Adrenal gland (tissue), 12 donors: Measurements from ENCODE around the gene TRAPPC8. TPM values are rescaled to one million over a fixed set of nuclear protein-coding genes. Genes with fewer than 3 reads are reported as not detected.
A peak's percentile ranks its signal among the peaks of the same experiment; 100 is the strongest.
"Not testable (repeated sequence)": the region's sequence is repeated elsewhere in the genome, so short reads cannot be mapped to it uniquely, and the experiment has no call there.

ENCODE experiments used
- DNase-seq, 7 donors: peaks; one replicate each; pipeline ENCODE4 v3.0.0-alpha.2; 2019 to 2020
- H3K27ac ChIP-seq, 5 donors: fragments of 200-600 bp; sonication (generic) in 4 of 5; 1 replicate in 3 of 5; 2 replicates in 2 of 5; pipeline versions ENCODE4 v1.5.1 to v1.8.0; 2016 to 2020; ENCODE audit warnings: mild to moderate bottlenecking in 1 of 5
- H3K27me3 ChIP-seq: fragments of 200-600 bp; 2 replicates; pipeline ENCODE4 v1.8.0; 2021
- H3K36me3 ChIP-seq, 2 donors: fragments of 200-600 bp; replicated peaks in 1 of 2; 1 replicate in 1 of 2; 2 replicates in 1 of 2; pipeline versions ENCODE4 v1.5.1 to v1.8.0; 2018 to 2022
- H3K4me1 ChIP-seq, 2 donors: fragments of 200-600 bp; replicated peaks in 1 of 2; 1 replicate in 1 of 2; 2 replicates in 1 of 2; pipeline versions ENCODE4 v1.5.1 to v1.8.0; 2018 to 2021
- H3K4me3 ChIP-seq, 4 donors: fragments of 200-600 bp; sonication (generic) in 3 of 4; one replicate each; pipeline ENCODE4 v1.5.1; 2016 to 2018
- H3K9me3 ChIP-seq, 3 donors: fragments of 200-600 bp; sonication (generic) in 1 of 3; replicated peaks in 1 of 3; 1 replicate in 2 of 3; 2 replicates in 1 of 3; pipeline versions ENCODE4 v1.5.1 to v1.8.0; 2016 to 2021
- POLR2A ChIP-seq, 2 donors: fragments of 450-650 bp; IDR thresholded peaks; one replicate each; pipeline ENCODE4 v1.6.1; 2017; ENCODE audit warnings: antibody characterized with exemption in 2 of 2, mild to moderate bottlenecking in 2 of 2, moderate library complexity in 1 of 2
- WGBS, 4 donors: extraction: QIAGEN DNeasy Blood & Tissue Kit in 2 of 4; methylation state at CpG; one replicate each; pipeline versions ENCODE4 v1.1.5 to v1.1.7; 2013 to 2017; 5-methylcytosine and 5-hydroxymethylcytosine counted together
- intact Hi-C, 2 donors: fragments of 100-400 bp; cut with DNase I; formaldehyde crosslinking; loops; one replicate each; pipeline versions ENCODE4 v1.14.1 to v1.15.0; 2022 to 2023
- polyA plus RNA-seq, 3 donors: library from polyadenylated mRNA; stranded (reverse); fragments of 200-250 nt in 2 of 3; fragments of 350-450 nt in 1 of 3; fragmentation: Illumina TruSeq in 1 of 3; extraction: RNeasy Lipid Tissue Mini Kit (QIAGEN cat#74804) in 1 of 3; gene quantifications; one replicate each; pipeline ENCODE4 v1.2.3, GENCODE V29; 2013 to 2014
- total RNA-seq, 9 donors: library from RNA; depleted of rRNA in 4 of 9; stranded (reverse); fragments of >200 nt in 4 of 9; fragments of 120-200 nt in 1 of 9; fragmentation: NEBNext Ultra II Directional in 1 of 9; extraction: Animal tissue kit (Norgen Biotek cat#: 25700) in 1 of 9; gene quantifications; one replicate each; pipeline versions ENCODE4 v1.1.0 to v1.2.4, GENCODE V29; 2013 to 2023
- TF ChIP-seq, protein P1 (sequence below), 6 experiments: fragments of 450-650 bp in 4 of 6; fragments of 200-600 bp in 2 of 6; sonication (generic) in 1 of 6; IDR thresholded peaks; 1 replicate in 5 of 6; 2 replicates in 1 of 6; pipeline versions ENCODE4 v1.5.1 to v1.8.0; 2016 to 2021; ENCODE audit warnings: antibody characterized with exemption in 6 of 6, mild to moderate bottlenecking in 2 of 6, moderate library complexity in 1 of 6
- donor health status: healthy with polysubstance abuse.
- donor health status: Bipolar disorder and iron deficiency.
- donor health status: DM: yes; HTN: yes; CAD: no.
- donor health status: DM: no; HTN: no; CAD: no.
- donor health status: DM: no; HTN: no; CAD: no.
- donor health status: DM: yes; HTN: yes; CAD: no.

The TRAPPC8 gene
- total and polyA plus RNA-seq, 12 donors, result 12.8 to 69.6 (median 43.1) TPM

DNA sequence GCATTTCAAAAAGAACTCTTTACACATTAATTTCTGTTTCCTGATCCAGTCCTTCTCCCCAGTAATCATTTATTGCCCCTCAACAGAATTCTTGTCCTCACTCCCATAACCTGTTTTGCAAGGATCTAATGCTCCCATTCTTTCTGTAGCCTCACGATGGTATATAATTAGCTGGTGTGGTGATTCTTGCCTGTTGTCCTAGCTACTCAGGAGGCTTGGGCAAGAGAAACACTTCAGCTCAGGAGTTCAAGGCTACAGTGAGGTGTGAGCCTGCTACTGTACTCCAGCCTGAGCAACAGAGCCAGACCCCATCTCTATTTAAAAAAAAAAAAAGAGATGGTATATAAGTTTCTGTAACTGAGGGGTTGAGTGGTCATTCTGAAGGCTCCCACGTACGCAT lies 7.7 kb upstream of the TRAPPC8 start:
- Histone ChIP-seq H3K4me1 (no peaks in the 10 kb centered on the region), H3K27ac (no peak overlapping the region), H3K36me3 (no peaks in the 10 kb centered on the region), H3K4me3 (no peak overlapping the region), H3K9me3 (no peaks in the 10 kb centered on the region), H3K27me3 (no peaks in the 10 kb centered on the region)
- intact Hi-C loops, result loop anchor here in 1 of 2 donors (10.0 kb wide), 1 partner anchor 406 kb away; no protein-coding TSS in a partner anchor
- TF ChIP-seq, protein P1, sequence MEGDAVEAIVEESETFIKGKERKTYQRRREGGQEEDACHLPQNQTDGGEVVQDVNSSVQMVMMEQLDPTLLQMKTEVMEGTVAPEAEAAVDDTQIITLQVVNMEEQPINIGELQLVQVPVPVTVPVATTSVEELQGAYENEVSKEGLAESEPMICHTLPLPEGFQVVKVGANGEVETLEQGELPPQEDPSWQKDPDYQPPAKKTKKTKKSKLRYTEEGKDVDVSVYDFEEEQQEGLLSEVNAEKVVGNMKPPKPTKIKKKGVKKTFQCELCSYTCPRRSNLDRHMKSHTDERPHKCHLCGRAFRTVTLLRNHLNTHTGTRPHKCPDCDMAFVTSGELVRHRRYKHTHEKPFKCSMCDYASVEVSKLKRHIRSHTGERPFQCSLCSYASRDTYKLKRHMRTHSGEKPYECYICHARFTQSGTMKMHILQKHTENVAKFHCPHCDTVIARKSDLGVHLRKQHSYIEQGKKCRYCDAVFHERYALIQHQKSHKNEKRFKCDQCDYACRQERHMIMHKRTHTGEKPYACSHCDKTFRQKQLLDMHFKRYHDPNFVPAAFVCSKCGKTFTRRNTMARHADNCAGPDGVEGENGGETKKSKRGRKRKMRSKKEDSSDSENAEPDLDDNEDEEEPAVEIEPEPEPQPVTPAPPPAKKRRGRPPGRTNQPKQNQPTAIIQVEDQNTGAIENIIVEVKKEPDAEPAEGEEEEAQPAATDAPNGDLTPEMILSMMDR (IDR thresholded peaks at IDR 0.05), result no peak
- no peak for DNase-seq
- WGBS, 4 donors, result 45 to 73% (median 51%) methylated on average over 3 of the region's 3 CpGs

DNA sequence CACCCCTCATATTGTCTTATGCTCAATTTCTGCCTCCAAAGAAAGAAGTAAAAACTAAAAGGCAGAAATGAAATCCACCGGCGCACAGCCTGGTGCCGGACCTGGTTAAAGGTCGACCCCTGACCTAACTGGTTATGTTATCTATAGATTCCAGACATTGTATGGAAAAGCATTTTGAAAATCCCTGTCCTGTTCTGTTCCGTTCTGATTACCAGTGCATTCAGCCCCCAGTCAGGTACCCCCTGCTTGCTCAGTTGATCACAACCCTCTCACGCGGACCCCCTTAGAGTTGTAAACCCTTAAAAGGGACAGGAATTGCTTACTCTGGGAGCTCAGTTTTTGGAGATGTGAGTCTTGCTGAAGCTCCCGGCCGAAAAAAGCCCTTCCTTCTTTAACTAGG lies 5.4 kb upstream of the TRAPPC8 start:
- 88 to 95% (median 92%) methylated on average over 9 of the region's 9 CpGs for WGBS, 4 donors
- H3K4me3 ChIP-seq, intact Hi-C loops: not testable (repeated sequence)

GRCh38 chr18:31946305-31947046 lies 3.5 kb upstream of the TRAPPC8 start:
- H3K36me3 ChIP-seq, result no peaks in the 10 kb centered on the region
- no peaks in the 10 kb centered on the region for H3K27me3 ChIP-seq
- intact Hi-C loops, result no loop called here
- H3K27ac ChIP-seq, result no peak overlapping the region
- no peak overlapping the region for H3K4me3 ChIP-seq
- WGBS, 4 donors, result 82 to 94% (median 91%) methylated on average over 7 to 8 of the region's 8 CpGs
- peaks cover 7 to 9% of the 10 kb centered on the region in 2 donors for H3K4me1 ChIP-seq
- no peak for DNase-seq
- TF ChIP-seq, protein P1 (IDR thresholded peaks at IDR 0.05), result no peak
- H3K9me3 ChIP-seq, result no peaks in the 10 kb centered on the region

More for the DNA sequence above, 5.4 kb upstream of the TRAPPC8 start:
- H3K4me1 ChIP-seq, H3K27ac ChIP-seq, H3K27me3 ChIP-seq, DNase-seq, H3K36me3 ChIP-seq, H3K9me3 ChIP-seq: not testable (repeated sequence)

- WGBS, 4 donors, result 16 to 21% (median 19%) methylated on average over 15 of the region's 15 CpGs
- DNase-seq, result no peak
- TF ChIP-seq POLR2A (IDR thresholded peaks at IDR 0.05), result no peak
- TF ChIP-seq, protein P1 (IDR thresholded peaks at IDR 0.05), result no peak
- H3K4me3 ChIP-seq, result peak overlapping the region in 3 of 4 donors; percentile 51 to 100 (median 99)
- intact Hi-C loops, result no loop called here
- H3K9me3 ChIP-seq, result no peaks in the 10 kb centered on the region
- H3K27ac ChIP-seq, result peak overlapping the region in 4 of 5 donors; percentile 44 to 98 (median 81)
- no peaks in the 10 kb centered on the region for H3K27me3 ChIP-seq
- H3K4me1 ChIP-seq, result peaks cover 19 to 23% of the 10 kb centered on the region in 2 donors
- no peaks in the 10 kb centered on the region for H3K36me3 ChIP-seq
Measured at GRCh38 chr18:31943878-31944816, 1.2 kb upstream of the TRAPPC8 start.
